Fibroblast of villous mesenchyme (primary cell): ENCODE data around the gene AFF1. TPM values are rescaled to one million over a fixed set of nuclear protein-coding genes. Genes with fewer than 3 reads are reported as not detected.

Source experiments
- DNase-seq: peaks from one replicate; pipeline ENCODE4 v3.0.0-alpha.2; 2010; ENCODE audit warnings: low read depth
- H3K4me3 ChIP-seq: 2 replicates; pipeline ENCODE4 v1.5.1; 2011; ENCODE audit warnings: low read depth, mild to moderate bottlenecking, low read length
- CTCF ChIP-seq: IDR thresholded peaks from 2 replicates; pipeline ENCODE4 v1.5.1; 2012; ENCODE audit warnings: low read depth, mild to moderate bottlenecking, low read length; ENCODE audit not compliant: insufficient read depth
- total RNA-seq: library from RNA; depleted of rRNA; stranded (reverse); fragments of >200 nt; gene quantifications from 2 replicates; pipeline ENCODE4 v1.2.3, GENCODE V29; 2012

Gene AFF1
- total RNA-seq, 1 donor: 34.1 TPM

- DNase-seq: no peak
- TF ChIP-seq CTCF: no peak
- no peak overlapping the region for H3K4me3 ChIP-seq
Measured at GRCh38 chr4:87030124-87030523, 95.3 kb downstream of the AFF1 start.

- peak; percentile 59 for DNase-seq
- no peak overlapping the region for H3K4me3 ChIP-seq
Measured at GRCh38 chr4:87030755-87031441, 96.1 kb downstream of the AFF1 start.

GRCh38 chr4:87031920-87032319 is 97.1 kb downstream of the AFF1 start:
- DNase-seq: no peak
- no peak overlapping the region for H3K4me3 ChIP-seq
- TF ChIP-seq CTCF: no peak

More at GRCh38 chr4:87030755-87031441, 96.1 kb downstream of the AFF1 start:
- TF ChIP-seq CTCF: no peak

- TF ChIP-seq CTCF: no peak
- no peak overlapping the region for H3K4me3 ChIP-seq
- peak; percentile 85 for DNase-seq
Measured at GRCh38 chr4:87032884-87033533, 98.2 kb downstream of the AFF1 start.

- H3K4me3 ChIP-seq: no peak overlapping the region
- DNase-seq: no peak
- no peak for TF ChIP-seq CTCF
Measured at GRCh38 chr4:87033902-87034301, 99.1 kb downstream of the AFF1 start.

- TF ChIP-seq CTCF: no peak
- no peak overlapping the region for H3K4me3 ChIP-seq
- no peak for DNase-seq
Measured at GRCh38 chr4:87034527-87034926, 99.7 kb downstream of the AFF1 start.
